HG02678 (cell line): ENCODE results near the gene SCARB1.

ENCODE experiments used
- ATAC-seq: cut with Tn5 transposase; IDR thresholded peaks from one replicate; pipeline ENCODE4 v1.9.1; 2021; ENCODE audit warnings: mild to moderate bottlenecking, moderate library complexity; ENCODE audit not compliant: unreplicated experiment

Gene SCARB1

GRCh38 chr12:124778411-124778810 is 85.3 kb downstream of the SCARB1 start:
- ATAC-seq: no peak

DNA sequence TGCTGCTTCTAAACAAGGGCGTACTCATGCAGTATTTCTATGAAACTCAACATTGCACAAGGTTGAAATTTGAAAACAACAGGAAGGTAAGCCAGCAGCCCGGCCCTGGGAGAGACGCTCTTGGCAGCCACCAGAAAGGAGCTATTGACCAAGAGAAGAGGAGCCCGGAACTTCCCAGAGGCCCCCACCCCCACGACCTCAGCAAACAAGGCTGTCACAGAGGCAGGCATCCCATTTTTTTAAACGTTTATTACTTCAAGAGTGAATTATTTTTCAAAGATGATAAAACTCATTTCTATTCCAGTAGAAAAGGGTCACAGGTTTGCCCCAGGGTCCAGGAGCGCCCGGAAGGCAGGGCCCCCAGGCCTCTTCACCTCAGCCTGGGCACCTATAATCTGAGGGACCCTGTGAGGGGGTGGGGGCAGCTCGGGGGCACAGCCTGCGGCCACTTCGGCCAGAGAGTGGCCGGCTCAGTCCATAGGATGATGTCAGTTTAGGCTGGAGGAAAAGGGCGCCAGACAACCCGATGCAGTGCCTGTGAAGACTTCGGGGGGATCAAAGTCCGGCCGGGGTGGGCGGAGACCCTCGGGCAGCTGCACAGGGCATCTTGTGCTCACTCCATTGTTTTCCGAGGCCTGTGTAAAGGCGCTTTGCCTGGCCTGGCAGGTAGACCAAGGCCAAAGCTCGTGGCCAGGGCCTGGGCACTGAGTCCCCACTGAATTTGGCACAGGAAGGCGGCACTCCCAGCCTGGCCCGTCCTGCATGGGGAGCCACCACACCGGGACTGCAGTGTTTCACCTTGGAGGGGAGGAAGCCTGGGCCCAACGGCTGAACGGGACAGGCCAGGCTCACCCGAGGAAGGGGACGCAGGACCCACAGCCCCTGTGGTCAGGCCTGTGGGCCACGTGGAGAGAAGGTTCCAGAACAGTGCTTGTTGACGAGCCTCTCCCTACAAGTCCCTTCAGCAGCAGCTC is 86.0 kb downstream of the SCARB1 start:
- ATAC-seq: no peak

DNA sequence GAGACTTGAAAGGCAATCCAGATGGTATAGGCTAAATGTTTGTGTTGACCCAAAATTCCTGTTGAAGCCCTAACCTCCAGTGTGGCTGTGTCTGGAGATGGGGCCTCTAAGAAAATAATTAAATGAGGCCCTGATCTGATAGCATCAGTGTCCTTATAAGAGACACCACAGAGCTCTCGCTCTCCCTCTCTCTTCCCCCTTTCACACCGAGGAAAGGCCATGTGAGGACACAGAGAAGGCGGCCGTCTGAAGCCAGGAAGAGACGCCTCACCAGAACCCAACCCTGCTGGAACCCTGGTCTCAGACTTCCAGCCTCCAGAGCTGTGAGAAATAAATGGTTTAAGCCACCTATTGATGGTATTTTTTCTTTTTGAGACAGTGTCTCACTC is 87.5 kb downstream of the SCARB1 start:
- ATAC-seq: no peak

GRCh38 chr12:124774462-124775167 is 89.0 kb downstream of the SCARB1 start:
- ATAC-seq: peak; percentile 71

DNA sequence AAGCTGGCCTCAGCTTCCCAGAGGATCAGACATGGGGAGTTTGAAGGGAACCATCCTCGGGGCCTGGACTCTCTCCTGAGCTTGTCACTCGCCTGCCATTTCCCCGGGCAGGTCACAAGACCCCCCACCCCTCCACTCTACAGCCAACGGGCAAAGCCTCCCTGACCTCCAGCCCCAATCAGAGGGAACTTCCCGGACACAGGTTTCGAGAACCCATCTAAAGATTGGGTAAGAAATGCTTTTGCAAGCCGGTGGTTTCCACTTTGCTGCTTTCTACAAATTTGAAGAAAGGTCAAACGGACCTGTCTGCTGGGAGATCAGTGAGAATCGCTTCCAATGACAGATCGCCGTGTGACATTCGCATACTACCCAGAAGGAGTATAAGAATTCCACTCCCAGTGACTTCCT is 89.6 kb downstream of the SCARB1 start:
- peak; percentile 36 for ATAC-seq

GRCh38 chr12:124772289-124773170 is 91.1 kb downstream of the SCARB1 start:
- no peak for ATAC-seq

GRCh38 chr12:124771462-124772288 is 92.0 kb downstream of the SCARB1 start:
- ATAC-seq: no peak

GRCh38 chr12:124770728-124771127 is 92.9 kb downstream of the SCARB1 start:
- ATAC-seq: no peak

- no peak for ATAC-seq
Observed at GRCh38 chr12:124769881-124770512, 93.7 kb downstream of the SCARB1 start.

DNA sequence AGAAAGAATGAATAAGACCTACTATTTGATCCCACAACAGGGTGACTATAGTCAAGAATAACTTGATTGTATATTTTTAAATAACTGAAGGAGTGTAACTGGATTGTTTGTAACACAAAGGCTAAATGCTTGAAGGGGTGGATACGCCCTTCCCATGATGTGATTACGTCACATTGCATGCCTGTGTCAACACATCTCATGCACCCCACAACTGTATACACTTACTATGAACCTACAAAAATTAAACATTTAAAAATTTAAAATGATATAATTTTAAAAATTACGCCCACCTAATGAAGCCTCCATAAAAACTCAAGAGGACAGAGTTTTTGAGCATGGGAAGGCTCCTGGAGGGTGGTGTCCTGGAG is 94.5 kb downstream of the SCARB1 start:
- no peak for ATAC-seq

GRCh38 chr12:124768452-124769162 is 95.1 kb downstream of the SCARB1 start:
- no peak for ATAC-seq

DNA sequence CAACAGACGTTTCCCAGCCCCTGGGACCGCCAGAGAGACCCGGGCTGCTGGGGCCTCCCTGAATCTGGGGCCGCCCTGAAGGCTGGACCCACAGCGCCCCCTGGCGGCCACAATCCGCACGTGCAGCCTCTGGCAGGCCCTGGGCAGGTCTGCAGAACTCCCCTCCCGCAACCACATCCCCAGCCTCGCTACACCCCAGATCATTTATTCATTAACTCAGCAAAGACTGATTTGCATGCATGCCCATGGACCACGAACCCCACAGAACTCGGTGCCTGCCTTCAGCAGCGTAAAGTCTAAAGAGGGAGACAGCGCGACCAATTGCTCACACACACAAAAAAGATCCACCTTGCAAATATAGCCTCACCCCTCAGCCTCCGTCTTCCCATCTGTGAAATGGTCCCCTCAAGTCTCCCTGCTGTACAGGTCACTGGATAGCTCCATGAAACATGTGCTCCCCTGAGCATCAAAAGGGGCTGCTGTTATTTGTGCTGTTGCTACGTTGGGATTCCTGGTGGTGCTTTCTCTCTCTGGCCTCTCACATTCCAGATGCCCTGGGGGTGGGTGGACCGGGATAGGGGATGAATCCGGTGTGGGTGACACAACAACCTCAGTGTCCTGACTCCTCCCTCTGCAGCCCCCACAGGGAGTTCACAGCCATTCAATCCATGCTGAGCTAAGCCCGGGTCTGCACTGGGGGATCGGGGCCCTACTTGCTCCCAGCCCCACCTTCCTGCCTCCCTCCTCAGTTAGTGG is 96.4 kb downstream of the SCARB1 start:
- ATAC-seq: peak; percentile 73

DNA sequence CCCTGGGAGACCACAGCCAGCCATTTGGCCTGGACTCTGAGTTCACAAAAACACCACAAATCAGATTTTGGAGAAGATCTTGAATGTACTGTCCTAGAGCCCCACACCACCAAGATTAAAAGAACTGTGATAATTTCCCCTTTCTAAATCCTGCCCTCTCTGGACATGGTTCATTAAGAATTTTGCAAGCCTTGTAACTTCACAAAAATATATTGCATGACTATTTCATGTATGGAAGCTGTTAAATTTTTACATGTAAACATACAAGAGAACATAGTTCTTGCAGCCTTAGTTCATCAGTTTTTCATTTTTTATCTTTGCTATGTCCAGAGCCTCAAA is 97.0 kb downstream of the SCARB1 start:
- ATAC-seq: no peak

GRCh38 chr12:124765581-124766489 is 97.8 kb downstream of the SCARB1 start:
- no peak for ATAC-seq

DNA sequence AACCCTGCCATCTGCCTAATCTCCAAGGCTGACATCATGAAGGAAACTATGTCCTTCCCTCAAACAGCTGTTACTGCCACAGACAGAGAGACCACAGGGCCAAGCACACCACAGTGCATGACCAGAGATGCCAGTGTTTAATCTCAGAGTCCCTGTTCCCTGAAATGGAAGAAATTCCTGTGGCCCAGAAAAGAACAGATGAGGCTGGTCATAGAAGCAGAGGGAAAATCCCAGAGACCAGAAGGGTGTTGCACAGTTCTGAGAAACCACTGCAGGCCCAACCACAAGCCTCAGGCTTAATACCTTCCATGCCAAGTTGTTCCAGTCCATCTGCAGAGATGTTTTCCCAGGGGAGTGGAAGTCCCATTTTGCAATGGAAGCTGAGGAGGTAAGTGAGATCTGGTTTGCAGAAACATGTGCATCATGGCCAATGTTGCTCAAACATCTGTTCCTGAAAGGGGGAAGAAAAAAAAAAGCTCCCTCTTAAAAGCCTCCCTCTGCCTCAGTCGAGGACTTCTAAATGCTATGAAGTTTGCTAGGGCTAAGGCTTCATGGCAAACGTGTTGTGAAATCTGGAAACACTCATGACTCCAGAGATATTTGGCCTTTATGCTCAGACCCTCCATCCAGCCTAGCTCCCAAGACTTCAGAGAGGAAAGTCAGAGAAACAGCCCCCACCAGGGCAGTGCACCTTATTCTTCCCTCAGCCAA is 98.6 kb downstream of the SCARB1 start:
- no peak for ATAC-seq

DNA sequence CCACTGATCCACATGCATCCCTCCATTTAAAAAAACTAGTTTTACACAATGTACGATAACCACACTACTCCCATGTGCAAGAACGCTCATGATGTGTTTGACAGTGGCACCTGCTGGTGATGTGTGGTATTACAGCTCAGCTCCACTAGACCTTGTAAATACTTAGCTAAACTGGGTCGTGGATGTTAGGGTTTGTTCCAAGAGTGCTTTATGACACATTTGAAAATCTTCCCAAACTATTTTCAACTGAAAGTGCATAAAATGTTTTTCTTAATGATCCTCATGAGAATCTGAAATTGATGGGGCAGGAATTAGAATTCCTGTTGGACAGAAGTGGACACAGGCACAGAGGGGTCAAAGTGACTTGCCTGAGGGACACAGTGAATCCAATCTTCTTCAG is 99.2 kb downstream of the SCARB1 start:
- ATAC-seq: no peak

GRCh38 chr12:124763594-124763979 is 100.1 kb downstream of the SCARB1 start:
- no peak for ATAC-seq
